Pulmonary artery endothelial cell (primary cell): Measurements from ENCODE around the gene OR2L3. TPM values are rescaled to one million over a fixed set of nuclear protein-coding genes. Genes with fewer than 3 reads are reported as not detected.
"Not testable (repeated sequence)": the region's sequence is repeated elsewhere in the genome, so short reads cannot be mapped to it uniquely, and the experiment has no call there.

ENCODE experiments used
- DNase-seq: peaks from one replicate; pipeline ENCODE4 v3.0.0-alpha.2; 2011; ENCODE audit warnings: low read depth, low spot score
- total RNA-seq: library from RNA; depleted of rRNA; stranded (reverse); fragments of >200 nt; gene quantifications from 2 replicates; pipeline ENCODE4 v1.2.3, GENCODE V29; 2014

Gene OR2L3, protein sequence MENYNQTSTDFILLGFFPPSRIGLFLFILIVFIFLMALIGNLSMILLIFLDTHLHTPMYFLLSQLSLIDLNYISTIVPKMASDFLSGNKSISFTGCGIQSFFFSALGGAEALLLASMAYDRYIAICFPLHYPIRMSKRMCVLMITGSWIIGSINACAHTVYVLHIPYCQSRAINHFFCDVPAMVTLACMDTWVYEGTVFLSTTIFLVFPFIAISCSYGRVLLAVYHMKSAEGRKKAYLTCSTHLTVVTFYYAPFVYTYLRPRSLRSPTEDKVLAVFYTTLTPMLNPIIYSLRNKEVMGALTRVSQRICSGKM
- total RNA-seq, result not detected in 2 replicates

DNA sequence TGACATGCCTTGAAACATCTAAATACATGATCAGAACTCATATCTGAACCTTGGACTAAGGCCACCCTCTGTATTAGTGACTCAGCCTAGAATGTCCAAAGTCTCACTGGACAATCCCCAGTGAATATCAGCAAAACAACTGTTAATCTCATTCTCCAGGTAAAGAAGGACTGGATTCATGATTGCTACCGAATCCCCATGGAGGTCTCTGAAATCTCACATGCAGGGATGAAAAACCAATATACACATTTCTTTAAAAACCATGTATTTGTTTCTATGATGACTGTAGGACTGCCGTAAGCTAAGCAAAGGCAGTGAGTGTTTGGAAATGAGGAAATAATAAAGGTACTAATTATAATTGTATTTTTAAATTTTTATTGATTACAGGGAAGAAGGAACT, at the start of gene OR2L3:
TSS of gene OR2L3 (plus strand) at position 301 of the 400 bp plus-strand sequence. CDS start 13,846 bp downstream, outside the sequence.
- DNase-seq, result no peak

DNA sequence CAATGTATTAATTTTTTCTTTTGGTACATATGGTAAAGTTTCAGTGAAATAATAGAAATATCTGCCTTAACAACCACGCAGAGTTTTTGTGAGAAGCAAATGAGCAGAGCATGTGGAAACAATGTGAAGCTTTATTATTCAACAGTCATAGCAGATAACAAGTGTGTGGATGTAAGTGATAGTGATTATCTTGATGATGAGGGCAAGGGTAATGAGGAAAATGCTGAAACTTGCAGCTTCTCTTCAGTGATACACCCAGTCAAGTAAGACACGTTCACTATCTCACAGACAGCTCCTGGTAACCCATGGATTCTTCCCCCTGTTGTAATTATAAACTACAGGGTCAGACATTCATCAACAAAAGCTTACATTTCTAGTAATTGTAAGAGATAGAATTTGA, 47.8 kb upstream of the OR2L3 start:
- no peak for DNase-seq

DNA sequence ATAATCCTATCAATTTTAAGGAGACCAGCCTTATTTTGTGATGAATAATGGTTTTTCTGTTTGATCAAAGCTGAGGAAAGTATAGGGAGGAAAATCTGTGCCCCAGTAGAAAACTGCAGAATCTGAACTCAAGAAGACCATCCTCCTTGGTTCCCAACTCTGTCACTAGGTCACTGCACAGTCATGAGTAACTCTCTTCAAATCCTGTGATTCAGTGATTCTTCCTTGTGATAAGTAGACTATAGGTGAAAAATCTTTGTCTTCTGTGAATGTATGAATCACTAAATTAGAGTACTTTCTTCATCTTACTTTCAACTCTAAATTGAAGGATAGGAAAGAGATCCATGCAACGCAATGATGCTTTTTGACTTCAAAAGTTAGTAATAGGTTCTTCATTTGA, 46.5 kb upstream of the OR2L3 start:
- DNase-seq, result no peak

DNA sequence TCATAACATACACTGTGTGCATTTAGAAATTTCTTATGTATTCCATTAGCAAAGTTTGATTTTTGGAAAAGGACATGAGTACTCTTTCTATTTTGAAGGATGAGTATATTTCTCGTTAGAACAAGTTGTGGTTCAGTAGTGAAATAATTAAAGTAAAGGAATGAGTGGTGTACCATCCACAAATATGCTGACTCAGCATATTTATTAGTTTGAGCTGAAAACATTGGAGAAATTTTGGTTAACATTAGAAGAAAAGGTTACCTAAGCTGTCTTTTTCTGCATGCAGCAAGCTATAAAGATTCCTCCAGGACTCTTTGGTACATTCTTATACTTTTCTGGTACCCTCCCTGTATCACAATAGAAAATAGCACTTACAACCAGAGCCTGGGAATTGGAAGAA, 38.9 kb upstream of the OR2L3 start:
- no peak for DNase-seq

DNA sequence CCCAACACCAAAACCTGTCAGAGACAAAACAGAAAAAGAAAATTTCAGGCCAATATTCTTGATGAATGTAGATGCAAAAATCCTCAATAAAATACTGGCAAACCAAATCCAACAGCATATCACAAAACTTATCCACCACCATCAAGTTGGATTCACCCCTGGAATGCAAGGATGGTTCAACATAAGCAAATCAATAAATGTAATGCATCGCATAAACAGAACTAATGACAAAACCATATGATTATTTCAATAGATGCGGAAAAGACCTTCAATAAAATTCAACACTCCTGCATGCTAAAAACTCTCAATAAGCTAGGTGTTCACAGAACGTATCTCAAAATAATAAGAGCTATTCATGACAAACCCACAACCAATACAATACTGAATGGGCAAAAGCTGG, 37.0 kb upstream of the OR2L3 start:
- DNase-seq, result no peak

DNA sequence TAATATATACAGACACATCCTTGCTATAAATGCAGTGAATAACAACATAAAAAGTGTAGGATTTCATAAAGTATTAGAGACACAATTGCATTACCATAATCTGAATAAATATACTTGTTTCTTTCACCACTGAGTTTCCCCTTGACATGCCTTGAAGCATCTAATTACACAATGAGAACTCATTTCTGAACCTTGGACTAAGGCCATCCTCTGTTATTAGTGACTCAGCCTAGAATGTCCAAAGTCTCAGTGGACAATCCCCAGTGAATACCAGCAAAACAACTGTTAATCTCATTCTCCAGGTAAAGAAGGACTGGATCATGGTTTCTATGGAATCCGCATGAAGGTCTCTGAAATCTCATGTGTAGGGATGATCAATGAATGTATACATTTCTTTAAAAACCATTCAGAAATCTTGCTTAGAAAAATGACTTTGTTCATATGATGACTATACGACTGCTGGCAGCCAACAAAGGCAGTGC, 33.4 kb upstream of the OR2L3 start, which contains the start of gene OR2L5:
TSS of gene OR2L5 (plus strand) at position 432 of the 482 bp plus-strand sequence. CDS start 8,288 bp downstream, outside the sequence.
- no peak for DNase-seq

DNA sequence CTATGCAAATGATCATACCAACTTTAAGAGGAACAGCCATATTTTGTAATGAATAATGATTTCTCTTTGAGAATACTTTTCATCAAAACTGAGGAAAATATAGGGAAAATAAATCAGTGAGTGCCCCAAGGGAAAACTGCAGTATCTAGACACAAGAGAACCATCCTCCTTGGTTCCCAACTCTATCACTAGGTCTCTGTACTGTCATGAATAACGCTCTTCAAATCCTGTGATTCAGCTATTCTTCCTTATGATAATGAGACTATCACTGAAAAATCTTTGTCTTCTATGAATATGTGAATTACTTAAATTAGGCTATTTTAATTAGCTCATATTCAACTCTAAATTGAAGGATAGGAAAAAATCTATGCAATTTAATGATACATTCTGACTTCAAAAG, 30.8 kb upstream of the OR2L3 start:
- no peak for DNase-seq

DNA sequence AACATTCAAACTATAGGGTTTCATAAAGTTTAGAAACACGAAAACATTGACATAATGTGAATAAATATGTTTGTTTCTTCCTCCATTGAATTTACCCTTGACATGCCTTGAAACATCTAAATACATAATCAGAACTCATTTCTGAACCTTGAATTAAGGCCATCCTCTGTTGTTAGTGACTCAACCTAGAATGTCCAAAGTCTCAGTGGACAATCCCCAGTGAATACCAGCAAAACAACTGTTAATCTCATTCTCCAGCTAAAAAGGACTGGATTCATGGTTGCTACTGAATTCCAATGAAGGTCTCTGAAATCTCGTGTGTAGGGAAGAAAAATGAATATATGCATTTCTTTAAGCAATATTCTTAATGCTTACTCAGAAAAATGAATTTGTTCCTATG, 16.9 kb upstream of the OR2L3 start, which contains the start of gene OR2L2:
TSS of gene OR2L2 (plus strand) at position 301 of the 400 bp plus-strand sequence. CDS start 8,198 bp downstream, outside the sequence.
- no peak for DNase-seq

DNA sequence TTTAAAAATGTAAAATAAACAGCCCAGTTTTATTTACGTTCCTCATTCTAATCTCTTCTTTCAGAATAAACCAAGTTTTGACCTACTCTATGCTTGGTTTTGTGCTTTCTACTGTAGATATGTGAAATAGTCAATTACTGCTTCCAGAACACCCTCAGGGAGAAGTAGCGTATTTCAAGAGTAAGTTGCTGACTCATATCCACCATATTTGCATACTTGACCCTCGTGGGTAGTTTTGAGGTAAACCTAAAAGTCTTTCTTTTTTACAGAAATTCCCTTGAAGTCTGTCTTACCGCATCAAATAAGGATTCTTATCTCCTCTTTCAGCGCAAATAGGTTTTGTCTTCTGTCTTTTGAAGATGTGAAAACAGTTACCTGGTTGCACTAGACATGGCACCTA, 1.4 kb upstream of the OR2L3 start:
- no peak for DNase-seq

DNA sequence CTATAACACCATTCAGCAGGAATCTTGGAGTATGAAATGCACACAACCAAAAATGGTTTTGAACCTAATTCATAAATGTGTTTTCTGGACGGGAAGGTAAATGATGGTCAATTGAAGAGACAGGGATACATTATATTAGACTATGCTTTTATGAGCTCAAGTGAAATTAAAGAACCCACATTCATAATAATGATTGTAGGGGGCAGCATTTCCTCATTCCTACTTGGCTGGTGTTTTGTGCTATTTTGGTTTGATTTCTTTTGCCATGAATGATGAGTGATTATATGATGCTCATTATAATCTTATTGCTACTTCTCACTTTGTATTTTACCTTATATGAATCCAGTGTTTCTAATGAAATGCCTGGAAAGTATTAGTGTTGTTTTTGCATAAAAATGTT, 372 bp downstream of the OR2L3 start:
- DNase-seq, result no peak

DNA sequence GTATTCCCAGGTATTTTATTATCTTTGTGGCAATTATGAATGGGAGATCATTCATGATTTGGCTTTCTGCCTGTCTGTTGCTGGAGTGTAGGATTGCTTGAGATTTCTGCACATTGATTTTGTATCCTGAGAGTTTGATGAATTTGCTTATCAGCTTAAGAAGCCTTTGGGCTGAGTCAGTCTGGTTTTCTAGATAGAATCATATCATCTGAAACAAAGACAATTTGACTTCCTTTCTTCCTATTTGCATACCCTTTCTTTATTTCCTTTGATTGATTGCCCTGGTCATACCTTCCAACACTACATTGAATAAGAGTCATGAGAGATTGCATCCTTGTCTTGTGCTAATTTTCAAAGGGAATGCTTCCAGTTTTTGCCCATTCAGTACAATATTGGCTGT, 8.0 kb downstream of the OR2L3 start:
- DNase-seq, result no peak

DNA sequence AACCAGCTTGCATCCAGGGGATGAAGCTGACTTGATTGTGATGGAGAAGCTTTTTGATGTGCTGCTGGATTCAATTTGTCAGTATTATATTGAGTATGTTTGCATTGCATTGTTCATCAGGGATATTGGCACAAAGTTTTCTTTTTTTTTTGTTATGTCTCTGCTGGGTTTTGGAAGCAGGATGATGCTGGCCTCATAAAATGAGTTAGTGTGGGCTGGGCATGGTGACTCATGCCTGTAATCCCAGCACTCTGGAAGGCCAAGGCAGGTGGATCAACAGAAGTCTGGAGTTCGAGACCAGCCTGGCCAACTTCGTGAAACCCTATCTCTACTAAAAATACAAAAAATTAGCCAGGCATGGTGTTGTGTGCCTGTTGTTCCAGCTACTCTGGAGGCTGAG, 8.6 kb downstream of the OR2L3 start:
- no peak for DNase-seq

DNA sequence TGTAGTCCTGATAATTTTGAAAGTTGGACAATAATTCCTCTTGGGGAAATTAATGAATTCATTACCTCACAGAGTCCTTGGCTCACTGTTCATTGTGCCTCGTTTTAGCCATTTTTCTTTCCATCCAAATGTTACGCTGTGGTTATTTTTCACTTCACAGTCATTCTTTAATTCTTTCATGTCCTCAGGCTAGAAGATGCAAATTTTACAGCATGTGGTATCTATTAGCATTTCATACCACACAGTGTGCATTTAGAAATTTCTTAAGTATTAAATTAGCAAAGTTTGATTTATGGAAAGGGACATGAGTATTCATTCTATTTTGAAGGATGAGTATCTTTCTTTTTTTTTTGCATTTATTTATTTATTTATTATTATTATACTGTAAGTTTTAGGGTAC, 18.4 kb downstream of the OR2L3 start:
- DNase-seq, result no peak

DNA sequence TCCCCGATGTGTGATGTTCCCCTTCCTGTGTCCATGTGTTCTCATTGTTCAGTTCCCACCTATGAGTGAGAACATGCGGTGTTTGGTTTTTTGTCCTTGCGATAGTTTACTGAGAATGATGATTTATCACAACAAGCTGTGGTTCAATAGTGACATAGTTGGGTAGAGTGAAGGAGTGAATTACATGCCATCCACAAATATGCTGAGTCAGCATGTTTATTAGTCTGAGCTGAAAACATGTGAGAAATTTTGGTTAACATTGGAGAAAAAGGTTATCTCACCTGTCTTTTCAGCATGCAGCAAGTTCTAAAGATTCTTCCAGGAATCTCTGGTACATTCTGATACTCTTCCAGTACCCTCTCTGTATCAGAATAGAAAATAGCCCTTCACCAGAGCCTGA, 19.0 kb downstream of the OR2L3 start:
- DNase-seq, result no peak

DNA sequence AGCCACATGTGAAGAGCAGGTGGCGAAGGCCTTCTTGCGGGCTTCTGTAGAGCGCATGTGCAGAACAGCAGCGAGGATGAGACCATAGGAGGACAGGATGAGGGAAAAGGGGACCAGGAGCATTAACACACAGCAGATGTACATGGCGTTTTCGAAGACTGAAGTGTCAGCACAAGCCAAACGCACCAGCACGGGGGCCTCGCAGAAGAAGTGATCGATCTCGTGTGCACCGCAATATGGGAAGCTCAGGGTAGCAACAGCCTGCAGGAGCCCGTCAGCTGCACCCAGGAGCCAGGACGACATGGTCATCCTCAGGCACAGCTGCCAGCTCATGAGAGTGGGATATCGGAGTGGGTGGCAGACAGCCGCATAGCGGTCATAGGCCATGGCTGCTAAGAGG, 37.2 kb downstream of the OR2L3 start:
- not testable (repeated sequence) for DNase-seq

DNA sequence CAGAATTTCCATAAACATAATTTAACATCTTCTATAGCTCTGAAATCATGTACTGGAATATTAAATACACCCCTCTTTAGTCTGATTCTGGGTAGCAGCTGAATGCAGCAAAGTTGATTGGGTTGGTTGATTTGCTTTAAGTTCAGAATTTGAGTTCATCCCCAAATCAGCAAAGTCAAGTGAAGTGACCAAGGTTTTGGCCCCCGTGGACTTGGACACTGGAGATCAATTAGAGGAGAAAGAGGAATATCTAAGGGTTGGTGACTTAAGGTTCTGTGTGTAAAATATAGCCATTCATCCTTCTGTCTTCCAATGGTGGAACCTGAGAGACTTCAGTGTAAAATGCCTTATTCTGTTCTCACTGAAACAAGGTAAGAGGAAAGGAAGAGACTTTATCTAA, 48.2 kb downstream of the OR2L3 start, which contains the start of gene OR2L13:
TSS of gene OR2L13 (plus strand) at position 301 of the 400 bp plus-strand sequence. CDS start 4,192 bp downstream, outside the sequence.
- DNase-seq, result no peak

DNA sequence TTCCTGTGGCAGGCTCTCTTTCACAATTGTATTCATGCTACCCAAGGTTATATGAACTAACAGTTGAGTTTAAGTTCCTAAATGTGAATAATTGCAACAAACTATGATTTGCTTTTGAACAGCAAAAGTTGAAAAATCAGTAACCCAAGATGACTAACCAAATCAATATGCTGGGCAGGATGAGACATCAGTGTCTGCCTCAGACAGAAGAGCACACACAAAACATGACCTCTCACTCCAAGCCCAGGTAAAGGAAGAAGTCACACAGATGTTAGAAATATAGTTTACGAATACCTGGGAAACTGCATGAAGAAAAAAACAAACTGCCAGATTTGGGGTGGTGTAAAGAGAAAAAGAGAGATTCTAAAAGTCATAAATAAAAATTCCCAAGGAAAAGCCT, 51.9 kb downstream of the OR2L3 start:
- DNase-seq, result no peak

DNA sequence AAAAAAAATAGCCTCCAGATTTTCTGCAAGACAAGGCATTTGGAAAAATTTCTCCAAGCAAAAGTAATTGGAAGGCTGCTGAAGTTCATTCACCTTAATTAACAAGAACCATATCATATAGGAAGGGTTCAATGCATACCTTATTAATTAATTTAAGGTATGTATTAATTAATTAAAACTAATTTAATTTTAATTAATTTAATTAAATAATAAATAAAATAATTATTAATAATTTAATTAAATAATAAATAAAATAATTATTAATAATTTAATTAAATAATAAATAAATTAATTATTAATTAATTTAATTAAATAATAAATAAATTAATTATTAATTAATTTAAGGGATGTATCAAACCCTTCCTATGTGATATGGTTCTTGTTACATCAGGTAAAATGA, 56.2 kb downstream of the OR2L3 start:
- DNase-seq, result no peak

DNA sequence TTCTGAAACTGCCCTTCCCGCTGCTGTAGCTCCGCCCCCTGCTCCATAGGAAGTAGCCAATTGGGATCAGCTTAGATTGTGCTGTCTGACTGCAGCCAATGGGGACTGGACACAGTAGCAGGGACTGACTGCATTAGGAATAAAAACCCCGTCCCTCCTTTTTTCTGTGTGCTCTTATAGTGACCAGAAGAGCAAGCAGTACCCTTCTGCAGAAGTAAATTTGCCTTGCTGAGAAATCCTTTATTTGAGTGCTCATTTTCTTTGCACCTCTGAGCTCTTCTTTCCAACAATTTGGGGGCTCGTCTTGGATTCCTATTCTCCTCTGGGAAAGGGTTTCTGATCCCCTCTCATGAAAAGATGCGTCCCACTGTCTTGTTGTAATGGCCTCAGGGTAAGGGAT, 64.5 kb downstream of the OR2L3 start:
- DNase-seq, result no peak
